NK-92 (cell line): Measurements from ENCODE around the gene CAPS.

ENCODE experiments used
- DNase-seq: peaks from one replicate; lab custom pipeline; 2025; ENCODE audit not compliant: unreplicated experiment; lab: John Stamatoyannopoulos, UW

CAPS gene

GRCh38 chr19:5908773-5909442 is 5.1 kb upstream of the CAPS start:
- DNase-seq: no peak

DNA sequence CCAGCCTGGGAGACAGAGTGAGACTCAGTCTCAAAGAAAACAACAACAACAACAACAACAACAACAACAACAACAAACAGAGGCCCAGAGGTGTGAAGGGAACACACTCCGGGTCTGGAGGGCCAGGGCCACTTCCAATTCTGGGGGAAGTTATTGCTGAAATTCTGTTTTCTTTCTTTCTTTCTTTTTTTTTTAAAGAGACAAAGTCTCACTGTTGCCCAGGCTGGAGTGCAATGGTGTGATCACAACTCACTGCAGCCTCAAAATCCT is 3.5 kb upstream of the CAPS start:
- no peak for DNase-seq

DNA sequence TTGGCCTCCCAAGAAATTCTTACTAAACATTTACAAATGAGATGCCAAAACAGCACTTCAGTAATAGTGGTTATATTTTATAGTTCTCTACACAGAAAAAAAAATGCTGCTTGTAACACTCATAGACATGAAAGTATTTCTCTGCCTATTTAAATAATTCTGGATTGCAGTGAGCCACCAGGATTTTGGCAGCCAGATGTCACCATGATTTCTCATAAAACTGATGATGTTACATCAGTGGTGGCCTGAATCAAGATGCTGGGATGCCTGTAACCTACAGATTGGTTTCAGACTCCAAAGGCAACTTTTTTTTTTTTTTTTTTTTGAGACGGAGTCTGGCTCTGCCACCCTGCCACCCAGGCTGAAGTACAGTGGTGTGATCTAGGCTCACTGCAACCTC is 2.7 kb upstream of the CAPS start:
- no peak for DNase-seq

GRCh38 chr19:5914358-5914774 is 312 bp downstream of the CAPS start:
- no peak for DNase-seq

- no peak for DNase-seq
Observed at GRCh38 chr19:5914946-5915781, 1.1 kb downstream of the CAPS start.

- DNase-seq: no peak
Observed at GRCh38 chr19:5915782-5916165, 1.7 kb downstream of the CAPS start.

GRCh38 chr19:5916181-5916708 is 2.2 kb downstream of the CAPS start:
- no peak for DNase-seq

- DNase-seq: no peak
Observed at GRCh38 chr19:5917431-5918107, 3.5 kb downstream of the CAPS start.

DNA sequence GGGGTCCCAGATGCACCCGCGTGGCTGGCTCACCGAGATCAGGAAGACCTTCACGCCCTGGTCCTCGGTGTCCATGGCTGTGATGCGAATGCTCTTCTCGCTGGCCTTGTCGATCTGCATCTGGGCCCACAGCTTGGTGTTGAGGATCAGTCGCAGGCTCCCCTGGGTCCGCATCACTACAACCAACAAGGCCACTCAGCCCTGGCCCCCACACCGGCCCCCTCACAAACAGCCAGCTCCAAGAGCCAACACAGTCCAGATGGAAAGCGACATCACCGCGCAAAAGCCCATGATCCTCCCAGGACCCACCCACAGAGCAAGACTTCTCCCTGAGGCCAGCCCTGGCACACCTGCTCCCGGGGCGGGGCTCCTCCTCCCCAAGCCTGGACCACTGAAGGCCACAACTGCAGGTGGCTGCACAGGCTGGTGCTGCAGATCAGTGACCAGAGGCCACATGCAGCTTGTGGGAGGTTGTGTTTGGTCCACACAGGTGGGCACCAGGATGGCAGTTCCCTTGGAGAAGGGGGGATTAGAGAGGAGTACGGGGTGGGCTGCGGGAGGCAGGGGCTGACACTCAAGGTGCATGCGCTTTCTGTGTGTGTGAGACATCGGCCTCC is 4.5 kb downstream of the CAPS start:
- DNase-seq: no peak

DNA sequence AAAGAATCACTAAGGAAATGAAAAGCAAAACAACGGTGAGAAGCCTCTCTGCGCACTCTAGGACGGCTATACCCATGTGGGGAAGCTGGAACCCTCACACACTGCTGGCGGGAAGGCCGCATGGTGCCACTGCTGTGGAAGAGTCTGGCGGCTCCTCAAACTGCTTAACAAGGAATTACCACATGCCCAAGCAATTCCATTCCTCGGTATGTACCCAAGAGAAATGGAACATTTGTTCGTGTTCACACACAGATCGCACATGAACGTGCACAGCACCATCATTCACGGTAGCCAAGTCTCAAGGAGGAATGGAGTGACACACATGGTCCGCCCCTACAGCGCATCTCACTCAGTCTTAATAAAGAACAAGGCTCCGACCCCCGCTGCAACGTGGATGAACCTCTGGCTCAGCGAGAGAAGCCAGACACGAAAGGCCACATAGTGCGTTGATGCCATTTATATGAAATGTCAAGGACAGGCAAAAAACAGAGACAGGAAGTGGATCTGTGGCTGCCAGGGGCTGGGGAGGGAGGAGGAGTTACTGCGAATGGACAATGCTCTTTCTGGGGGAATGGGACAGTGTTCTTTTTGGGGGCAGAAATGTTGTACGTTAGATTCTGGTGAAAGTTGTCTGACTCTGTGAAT is 7.6 kb downstream of the CAPS start:
- DNase-seq: no peak

- no peak for DNase-seq
Observed at GRCh38 chr19:5922161-5922545, 8.1 kb downstream of the CAPS start.

GRCh38 chr19:5923356-5923755 is 9.3 kb downstream of the CAPS start:
- DNase-seq: no peak

GRCh38 chr19:5925830-5926427 is 11.9 kb downstream of the CAPS start:
- DNase-seq: no peak

GRCh38 chr19:5926641-5927440 is 12.8 kb downstream of the CAPS start:
- no peak for DNase-seq

DNA sequence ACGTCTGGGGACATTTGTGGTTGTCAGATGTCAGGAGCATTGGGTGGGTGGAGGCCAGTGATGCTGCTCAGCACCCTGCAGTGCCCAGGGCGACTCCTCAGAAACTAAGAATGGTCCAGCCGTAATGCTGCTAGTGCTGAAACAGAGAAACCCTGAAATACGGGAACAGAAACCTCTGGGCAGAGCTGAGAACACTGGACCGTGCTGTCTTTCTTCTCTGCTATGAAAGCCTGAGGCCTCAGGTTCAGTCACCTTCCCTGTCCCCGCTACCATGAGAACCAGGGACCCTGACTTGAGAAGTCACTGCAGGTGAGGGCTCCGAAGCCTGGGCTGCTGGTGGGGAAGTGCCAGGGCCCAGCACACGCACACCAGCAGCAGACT is 13.4 kb downstream of the CAPS start:
- DNase-seq: no peak

DNA sequence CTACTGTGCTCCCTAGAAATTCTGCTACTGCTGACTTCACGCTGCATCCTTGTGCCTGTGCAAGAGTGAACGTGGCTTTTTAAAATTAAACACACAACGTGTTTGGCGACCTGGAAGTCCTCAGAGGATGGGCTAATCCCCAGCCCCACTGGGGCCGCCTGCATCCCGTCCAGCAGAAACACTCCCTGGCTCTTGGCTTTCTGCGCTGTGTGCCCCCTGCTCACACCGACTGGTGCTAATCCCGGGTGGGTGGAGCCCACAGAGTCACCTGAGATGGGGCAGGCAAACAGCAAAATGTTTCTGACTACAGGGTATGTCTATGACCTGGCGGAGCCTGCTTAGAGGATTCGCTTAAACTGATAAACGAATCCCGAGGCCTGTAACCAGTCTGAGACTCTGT is 15.1 kb downstream of the CAPS start:
- DNase-seq: no peak

- DNase-seq: no peak
Observed at GRCh38 chr19:5929625-5930024, 15.6 kb downstream of the CAPS start.

DNA sequence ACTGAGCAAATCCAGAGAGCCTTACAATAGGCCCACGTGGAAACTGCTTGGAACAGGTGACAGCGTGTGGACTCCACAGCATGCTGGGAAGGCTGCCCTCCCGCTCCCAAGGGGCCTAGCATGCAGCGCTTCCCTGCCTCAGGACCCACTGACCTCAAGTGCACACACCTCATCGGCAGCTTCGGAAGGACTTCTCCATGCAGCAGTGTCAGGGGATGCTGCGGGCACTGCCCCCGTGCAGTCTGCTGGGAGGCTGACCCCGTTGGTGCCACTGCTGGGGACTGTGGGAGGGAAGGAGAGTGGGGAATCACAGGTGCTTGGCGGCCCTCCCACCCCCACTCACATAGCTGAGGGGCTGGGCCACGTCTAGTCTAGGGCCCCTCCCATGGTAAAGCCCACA is 17.2 kb downstream of the CAPS start:
- DNase-seq: no peak

DNA sequence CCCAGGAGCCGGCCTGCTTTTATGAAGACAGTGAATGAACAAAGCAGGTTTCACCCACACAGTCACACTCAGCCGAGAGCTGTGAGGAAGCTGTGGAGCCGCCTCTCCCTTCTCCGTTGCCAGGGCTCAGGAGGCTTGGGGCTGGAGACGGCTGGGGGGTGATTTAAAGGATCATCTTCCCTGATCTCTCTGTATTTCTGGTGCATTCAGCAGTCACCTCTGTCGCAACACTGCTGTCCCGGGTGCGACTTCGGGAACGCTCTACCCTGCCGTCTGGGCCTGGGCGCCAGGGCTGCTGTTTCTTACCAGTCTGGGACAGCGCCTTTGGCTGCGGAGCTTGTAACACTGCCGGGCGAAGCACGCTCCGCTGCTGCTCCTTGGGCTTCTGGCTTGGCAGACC is 18.1 kb downstream of the CAPS start:
- no peak for DNase-seq
